GM19438 (cell line): Measurements from ENCODE around the gene FKBP1B.
A peak's percentile ranks its signal among the peaks of the same experiment; 100 is the strongest.
"Not testable (repeated sequence)": the region's sequence is repeated elsewhere in the genome, so short reads cannot be mapped to it uniquely, and the experiment has no call there.

ENCODE experiments used
- ATAC-seq: cut with Tn5 transposase; IDR thresholded peaks from one replicate; pipeline ENCODE4 v1.9.1; 2021; ENCODE audit warnings: low read depth; ENCODE audit not compliant: unreplicated experiment

FKBP1B gene

GRCh38 chr2:24055750-24056149, 6.2 kb downstream of the FKBP1B start:
- ATAC-seq = no peak

DNA sequence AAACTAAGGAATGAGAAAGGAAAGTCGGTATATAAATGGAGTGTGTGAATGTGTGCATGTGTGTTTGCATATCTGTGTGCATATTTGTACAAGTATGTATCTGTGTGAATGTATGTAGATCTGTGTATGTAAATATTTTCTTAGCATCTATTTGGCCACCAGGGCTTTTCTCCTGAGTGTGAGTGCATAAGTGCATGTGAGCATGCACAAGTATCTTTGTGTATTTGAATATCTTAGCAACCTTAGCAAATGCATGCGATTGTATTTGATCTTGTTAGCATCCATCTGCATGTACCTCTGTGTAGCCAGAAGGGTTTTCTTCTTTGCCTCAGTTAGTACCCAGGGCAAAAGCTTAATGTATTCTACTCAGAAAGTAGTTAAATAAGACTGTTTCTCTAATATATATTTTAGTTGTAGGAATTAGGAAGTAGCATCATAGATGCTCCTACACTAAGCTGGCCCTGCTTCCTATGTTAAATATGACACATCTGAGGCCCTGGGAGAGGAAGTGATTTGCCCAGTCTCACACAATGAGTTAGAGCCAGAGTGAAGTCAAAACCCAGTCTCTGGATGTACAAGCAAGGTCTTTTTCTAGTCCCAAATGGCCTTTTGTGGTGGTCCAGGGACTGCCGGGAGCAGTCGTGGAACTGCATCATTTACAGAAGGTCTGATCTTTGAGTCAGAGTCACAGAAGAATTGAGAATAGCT, 9.2 kb downstream of the FKBP1B start:
- no peak for ATAC-seq

DNA sequence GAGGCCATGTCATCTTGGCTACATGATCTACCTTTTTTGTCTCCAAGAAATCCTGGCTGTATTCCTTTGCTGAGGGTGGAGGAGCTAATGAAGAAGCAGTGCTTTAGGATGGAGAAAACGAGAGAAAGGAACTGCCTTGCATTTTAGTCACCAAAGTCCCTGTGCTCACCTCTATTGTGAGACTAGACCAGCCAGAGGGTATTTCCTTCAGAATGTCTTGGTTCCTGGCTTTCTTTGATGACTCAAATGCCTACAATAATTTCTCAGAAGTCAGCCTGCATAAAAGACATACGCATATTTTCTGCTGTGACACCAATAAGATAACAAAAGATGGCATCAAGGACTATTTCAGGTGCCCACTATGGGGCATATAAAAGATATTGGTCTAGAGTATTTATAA, 15.8 kb downstream of the FKBP1B start:
- no peak for ATAC-seq

DNA sequence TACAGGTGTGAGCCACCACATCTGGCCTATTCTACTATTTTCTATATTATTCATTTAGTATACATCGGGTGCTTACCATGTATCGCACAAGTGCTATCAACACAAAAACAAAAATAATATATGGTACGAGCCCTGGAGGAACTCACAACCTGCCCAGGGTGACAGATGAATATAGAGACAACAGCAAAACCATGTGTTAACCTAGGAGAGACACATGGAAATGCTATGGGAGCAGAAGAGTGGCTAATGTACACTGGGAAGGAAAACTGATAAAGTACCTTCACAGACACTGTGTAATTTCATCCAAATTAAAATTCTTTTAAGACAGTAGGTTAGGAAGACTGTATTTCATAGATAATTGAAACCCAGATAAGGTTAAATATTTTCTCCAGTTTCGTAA, 22.7 kb downstream of the FKBP1B start:
- ATAC-seq = no peak

- ATAC-seq = no peak
These were observed 24.3 kb downstream of the FKBP1B start for GRCh38 chr2:24073816-24074215.

DNA sequence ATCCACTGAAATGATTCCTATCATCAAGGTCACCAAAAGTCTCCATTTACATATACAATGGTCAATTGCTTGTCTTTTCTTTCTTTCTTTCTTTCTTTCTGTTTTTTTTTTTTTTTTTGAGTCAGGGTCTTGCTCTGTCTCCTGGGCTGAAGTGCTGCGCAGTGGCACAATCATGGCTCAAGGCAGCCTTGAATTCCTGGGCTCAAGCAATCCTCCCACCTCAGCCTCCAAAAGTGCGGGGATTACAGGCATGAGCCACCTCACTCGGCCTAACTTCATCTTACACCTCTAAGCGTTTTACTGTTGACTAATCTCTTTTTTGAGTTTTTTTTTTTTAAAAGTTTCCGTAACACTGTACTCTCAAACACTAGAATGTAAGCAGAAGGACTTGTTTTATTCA, 25.7 kb downstream of the FKBP1B start:
- ATAC-seq = no peak

DNA sequence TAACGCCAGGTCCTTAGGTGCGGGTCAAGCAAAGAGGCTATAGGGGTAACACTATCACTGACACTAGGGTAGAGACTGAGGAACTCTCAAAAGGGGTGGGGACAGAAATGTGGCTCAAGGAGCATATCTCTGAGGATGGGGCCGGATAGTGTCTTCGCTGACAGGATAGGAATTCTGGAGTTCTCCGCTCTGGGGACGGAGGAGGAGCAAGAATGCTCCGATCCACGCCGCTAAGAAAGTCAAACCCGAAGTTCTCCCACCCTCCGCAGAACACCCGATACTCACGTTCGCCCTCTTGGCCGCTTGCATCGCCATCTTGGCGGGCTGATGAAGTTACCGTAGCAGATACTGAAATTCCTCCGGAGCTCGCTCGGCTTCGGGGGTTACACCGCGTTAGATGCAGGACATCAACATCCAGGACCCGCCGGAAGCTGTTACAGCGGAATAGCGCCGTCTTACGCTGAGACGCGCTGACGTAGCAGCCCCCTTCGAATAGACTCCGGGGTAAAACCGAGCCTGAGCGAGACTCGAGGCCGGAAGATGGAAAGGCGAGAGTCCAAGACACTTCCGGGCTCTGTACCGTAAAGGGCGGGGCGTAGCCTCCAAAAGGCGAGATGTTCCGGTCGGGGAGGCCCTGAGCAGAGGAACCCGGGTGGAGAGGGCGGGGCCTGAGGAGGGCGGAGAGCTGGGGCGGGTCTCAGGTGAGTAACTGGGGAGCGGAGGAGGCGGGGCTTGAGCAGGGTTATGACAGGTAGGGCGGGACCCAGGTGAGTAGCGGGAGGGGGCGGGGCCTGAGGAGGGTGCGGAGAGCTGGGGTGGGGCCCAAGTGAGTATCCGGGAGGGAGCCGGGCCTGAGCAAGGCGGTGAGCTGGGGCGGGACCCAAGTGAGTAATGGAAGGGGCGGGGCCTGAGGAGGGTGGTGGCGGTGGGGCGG, 26.6 kb downstream of the FKBP1B start, which contains the start of gene SF3B6:
TSS of gene SF3B6 (minus strand) at position 412 of the 934 bp plus-strand sequence. CDS start at position 315, 97 bp downstream.
- peak; percentile 94 for ATAC-seq

DNA sequence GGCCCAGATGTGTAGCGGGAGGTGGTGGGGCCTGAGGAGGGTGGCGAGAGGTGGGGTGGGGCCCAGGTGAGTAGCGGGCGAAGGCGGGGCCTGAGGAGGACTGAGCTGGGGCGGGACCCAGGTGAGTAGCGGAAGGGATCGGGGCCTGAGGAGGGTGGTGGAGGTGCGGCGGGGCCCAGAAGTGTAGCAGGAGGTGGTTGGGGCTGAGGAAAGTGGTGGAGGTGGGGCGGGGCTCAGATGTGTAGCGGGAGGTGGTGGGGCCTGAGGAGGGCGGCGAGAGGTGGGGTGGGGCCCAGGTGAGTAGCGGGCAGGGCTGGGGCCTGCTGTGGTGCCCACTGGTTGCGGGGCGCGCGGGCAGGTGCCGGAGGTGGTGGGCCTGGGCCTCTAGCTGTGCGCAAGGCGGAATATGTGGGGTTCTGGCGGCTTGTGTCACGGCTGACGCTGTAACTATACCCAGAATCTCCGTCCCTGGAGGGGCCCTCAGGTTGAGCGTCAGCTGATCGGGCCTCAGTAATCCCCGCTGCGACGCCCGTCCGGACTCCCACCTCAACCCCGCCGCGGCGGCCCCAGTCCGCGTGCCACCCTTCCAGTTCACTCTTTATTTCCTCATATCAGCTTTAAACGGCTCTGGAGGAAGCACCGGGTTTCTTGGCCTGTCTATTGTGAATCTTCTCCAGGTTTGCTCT, 27.5 kb downstream of the FKBP1B start:
- peak; percentile 17 for ATAC-seq

DNA sequence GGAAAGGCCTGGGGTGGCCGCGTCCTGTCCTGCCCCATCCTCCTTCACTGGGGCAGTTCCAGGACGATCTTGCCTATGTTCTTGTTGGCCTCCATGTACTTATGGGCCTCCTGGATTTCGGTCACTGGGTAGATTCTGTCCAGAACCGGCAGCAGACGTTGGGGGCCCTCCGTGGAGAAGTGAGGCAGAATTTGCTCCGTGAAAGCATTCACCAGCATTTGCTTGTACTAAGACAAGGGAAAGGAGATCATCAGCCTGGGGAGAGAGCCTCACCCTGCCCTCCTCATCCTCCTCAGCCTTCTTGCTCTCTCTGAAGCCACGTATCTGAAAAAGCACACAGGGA, 28.0 kb downstream of the FKBP1B start:
- no peak for ATAC-seq

- ATAC-seq = no peak
These were observed 28.3 kb downstream of the FKBP1B start for GRCh38 chr2:24077879-24078278.

DNA sequence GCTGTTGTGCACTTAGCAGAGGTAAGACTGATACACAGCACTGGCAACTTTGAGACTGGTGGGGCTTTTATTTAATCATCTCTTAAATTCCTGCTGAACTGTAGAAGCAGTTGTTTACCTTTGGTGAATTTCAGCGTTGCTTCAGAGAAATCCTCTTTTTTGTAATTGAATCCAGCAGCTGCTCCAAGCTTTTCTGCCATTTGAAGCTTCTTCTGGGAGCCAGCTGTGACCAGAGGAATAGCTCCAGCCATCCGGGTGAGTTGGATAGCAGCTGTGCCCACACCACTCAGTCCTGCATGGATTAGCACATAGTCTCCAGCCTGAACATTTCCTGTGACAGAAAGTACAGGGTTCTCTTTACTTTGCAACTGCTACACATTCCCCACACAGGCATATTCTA, 31.2 kb downstream of the FKBP1B start:
- no peak for ATAC-seq

GRCh38 chr2:24082787-24083566, 33.4 kb downstream of the FKBP1B start:
- no peak for ATAC-seq

DNA sequence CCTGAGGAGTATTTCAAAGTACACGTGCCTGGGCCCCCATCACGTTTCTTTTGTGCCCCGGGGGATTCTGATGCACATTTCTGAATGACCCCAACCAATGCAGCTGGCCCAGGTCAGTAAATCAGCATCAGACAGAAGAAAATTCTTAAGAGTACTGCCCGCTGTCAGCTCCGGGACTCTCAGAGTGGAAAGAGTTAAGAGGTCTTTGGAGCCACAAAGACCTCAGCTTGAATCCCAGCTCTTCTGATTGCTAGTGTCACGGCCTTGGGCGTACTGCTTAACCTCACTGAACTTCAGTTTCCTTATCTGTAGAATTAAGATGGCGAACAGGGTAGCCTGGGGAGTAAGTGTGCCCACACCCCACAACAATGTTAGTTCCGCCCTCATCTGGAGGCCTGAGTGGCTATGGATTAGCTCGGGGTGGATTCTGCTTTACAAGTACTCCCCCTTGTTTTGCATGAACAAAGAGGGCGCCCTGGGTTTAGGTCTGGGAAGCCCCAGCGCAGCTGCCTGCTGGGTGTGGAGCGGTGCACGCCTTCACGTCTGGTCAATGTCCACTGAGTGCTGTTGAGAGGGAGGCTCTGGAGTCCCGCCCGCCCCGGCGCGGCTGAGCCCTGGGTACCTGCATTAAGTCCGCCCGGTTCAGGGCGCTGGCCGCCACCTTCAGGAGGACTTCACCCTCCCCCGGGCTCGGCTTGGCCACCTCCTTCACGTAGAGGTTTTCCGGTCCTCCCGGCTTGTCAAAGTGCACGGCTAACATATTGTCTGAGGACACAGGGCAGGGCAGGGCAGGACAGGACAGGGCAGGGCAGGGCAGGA, 34.2 kb downstream of the FKBP1B start:
- peak; percentile 81 for ATAC-seq

DNA sequence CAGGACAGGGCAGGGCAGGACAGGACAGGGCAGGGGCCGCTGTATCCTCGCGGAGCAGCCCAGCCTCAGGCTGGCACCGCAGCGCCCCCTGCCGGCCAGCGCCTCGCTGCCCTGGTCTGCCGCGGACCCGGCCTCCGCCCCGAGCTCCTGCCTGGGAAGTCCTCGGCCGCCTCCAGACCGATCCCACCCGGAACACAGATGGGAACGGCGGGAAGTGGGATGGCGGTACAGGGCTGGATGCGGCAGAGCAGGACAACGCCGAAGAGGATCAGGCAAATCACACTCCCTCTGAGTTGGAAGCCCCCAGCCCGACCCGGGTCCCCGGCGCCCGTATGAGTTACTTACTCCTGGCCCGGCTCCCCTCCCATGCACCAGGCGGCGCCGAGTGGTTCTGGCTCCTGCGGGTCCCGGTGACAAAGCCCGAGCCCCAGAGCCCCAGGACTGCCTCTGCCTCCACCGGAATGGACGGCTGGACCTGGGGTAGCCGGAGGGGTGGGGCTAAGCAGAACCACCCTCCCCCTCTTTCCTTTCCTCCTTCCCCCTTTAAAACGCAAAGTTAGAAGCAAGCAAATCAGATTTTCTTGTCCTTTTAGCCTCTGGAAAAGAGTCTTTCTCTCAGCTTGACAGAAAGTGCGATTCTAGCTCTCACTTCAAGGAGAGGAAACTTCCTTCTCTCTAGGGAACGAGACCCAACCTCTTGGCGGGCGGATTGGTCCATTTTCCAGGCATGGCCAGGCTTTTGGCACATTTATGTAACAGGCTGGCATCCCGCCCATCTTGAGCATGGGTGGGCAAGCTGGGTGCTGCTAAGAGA, 35.1 kb downstream of the FKBP1B start, which contains the start of gene TP53I3:
TSS of gene TP53I3 (minus strand) at position 449 of the 814 bp plus-strand sequence. CDS start 508 bp downstream, outside the sequence.
- ATAC-seq = peak; percentile 74

- ATAC-seq = no peak
These were observed 35.6 kb downstream of the FKBP1B start for GRCh38 chr2:24085200-24085489.

- no peak for ATAC-seq
These were observed 36.7 kb downstream of the FKBP1B start for GRCh38 chr2:24086241-24086640.

DNA sequence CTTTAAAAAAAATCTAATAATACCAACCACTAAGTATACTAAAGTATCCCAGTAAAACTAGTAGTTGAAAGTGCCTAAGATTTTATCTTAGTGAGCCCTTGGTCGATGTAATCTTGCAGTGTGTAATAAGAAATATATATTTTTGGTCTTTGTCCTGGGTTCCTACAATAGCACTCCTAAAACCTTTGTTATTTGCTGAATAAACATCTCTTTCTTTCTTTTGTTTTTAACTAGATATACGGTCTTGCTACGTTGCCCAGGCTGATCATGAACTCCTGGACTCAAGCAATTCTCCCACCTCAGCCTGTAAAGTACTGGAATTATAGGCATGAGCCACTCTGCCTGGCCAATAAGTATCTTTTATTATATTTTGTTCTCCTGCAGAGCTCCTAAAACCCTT, 37.5 kb downstream of the FKBP1B start:
- ATAC-seq = no peak

GRCh38 chr2:24088821-24089359, 39.3 kb downstream of the FKBP1B start:
- ATAC-seq = no peak

- ATAC-seq = not testable (repeated sequence)
These were observed 43.7 kb downstream of the FKBP1B start for GRCh38 chr2:24093270-24093669.
